MCF 10A (cell line): Measurements from ENCODE around the gene SF3B5. TPM values are rescaled to one million over a fixed set of nuclear protein-coding genes. Genes with fewer than 3 reads are reported as not detected.

Experiments used
- BruUV-seq: library from RNA; stranded (reverse); fragments of 400-500 nt; replicated peaks from 2 replicates; lab custom pipeline; 2021; lab: Mats Ljungman, UMichigan
- CTCF ChIA-PET: fragments of 300-600 bp; sonication (Branson Sonifier 250); formaldehyde crosslinking; extraction: SDS; loops from one replicate; lab custom pipeline; 2021; ENCODE audit warnings: antibody characterized with exemption, inconsistent platforms; lab: Yijun Ruan, JAX
- POLR2A ChIA-PET: fragments of 300-600, 350-650 bp; sonication (Branson Sonifier 250); formaldehyde crosslinking; extraction: SDS; loops from one replicate; lab custom pipeline; 2020; ENCODE audit warnings: antibody characterized with exemption, inconsistent platforms; lab: Yijun Ruan, JAX
- DNase-seq: peaks from one replicate; pipeline ENCODE4 v3.0.0-alpha.2; 2018; ENCODE audit not compliant: unreplicated experiment
- H3K27ac Mint-ChIP-seq: one replicate; pipeline ENCODE4 v1.8.0; 2022; ENCODE audit warnings: mild to moderate bottlenecking, low read depth, mixed read lengths; ENCODE audit not compliant: unreplicated experiment
- H3K27me3 Mint-ChIP-seq: one replicate; pipeline ENCODE4 v1.8.0; 2022; ENCODE audit warnings: mixed read lengths; ENCODE audit not compliant: insufficient read depth, unreplicated experiment
- H3K36me3 Mint-ChIP-seq: one replicate; pipeline ENCODE4 v1.8.0; 2022; ENCODE audit warnings: mild to moderate bottlenecking, moderate library complexity, mixed read lengths; ENCODE audit not compliant: insufficient read depth, unreplicated experiment
- H3K4me1 Mint-ChIP-seq: one replicate; pipeline ENCODE4 v1.8.0; 2022; ENCODE audit warnings: mixed read lengths; ENCODE audit not compliant: insufficient read depth, unreplicated experiment
- H3K4me3 Mint-ChIP-seq: one replicate; pipeline ENCODE4 v1.8.0; 2022; ENCODE audit warnings: mild to moderate bottlenecking, moderate library complexity, mixed read lengths; ENCODE audit not compliant: unreplicated experiment
- H3K9me3 Mint-ChIP-seq: one replicate; pipeline ENCODE4 v1.8.0; 2022; ENCODE audit warnings: mixed read lengths; ENCODE audit not compliant: unreplicated experiment
- CTCF ChIP-seq: fragments of 200-600 bp; IDR thresholded peaks from one replicate; pipeline ENCODE4 v1.8.0; 2022; ENCODE audit warnings: antibody characterized with exemption, mild to moderate bottlenecking; ENCODE audit not compliant: unreplicated experiment
- intact Hi-C: fragments of 100-400 bp; cut with micrococcal nuclease; formaldehyde crosslinking; loops from 2 replicates; pipeline ENCODE4 v1.14.1; 2022
- total RNA-seq: library from RNA; stranded (reverse); gene quantifications from 2 replicates; pipeline ENCODE4 v1.2.3, GENCODE V29; 2022

The SF3B5 gene
- total RNA-seq, 1 experiment from 2014 or later = 211 TPM

DNA sequence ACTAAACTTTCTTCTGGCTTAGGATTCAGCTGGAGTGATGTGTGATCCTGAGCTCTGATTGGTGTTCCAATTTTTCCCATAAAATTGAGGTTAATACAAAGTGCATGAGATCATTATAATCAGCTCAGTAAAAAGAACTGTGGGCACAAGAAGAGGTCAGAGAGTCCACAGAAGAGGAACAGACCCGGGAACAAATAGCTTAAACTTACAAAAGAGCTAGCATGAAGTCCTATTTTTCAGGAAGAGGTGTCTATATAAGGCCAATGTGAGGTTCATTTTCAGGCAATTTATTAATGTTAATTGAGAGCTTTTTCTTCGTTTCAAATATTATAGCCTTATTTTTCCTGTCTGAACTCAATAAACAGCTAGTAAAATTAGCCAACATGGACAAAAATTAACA, 28.0 kb upstream of the SF3B5 start:
- intact Hi-C loops = no loop called here
- BruUV-seq = no TSS peak
- Mint-ChIP-seq H3K4me1 (no peaks in the 10 kb centered on the region), H3K36me3 (no peaks in the 10 kb centered on the region), H3K4me3 (no peak overlapping the region), H3K27me3 (no peaks in the 10 kb centered on the region), H3K27ac (no peak overlapping the region), H3K9me3 (no peaks in the 10 kb centered on the region)
- POLR2A ChIA-PET = interaction anchor here (0.9 kb wide), 1 partner anchor 24 kb away, joined by 5 read pairs; no protein-coding TSS in a partner anchor
- no peak for TF ChIP-seq CTCF
- no peak for DNase-seq
- CTCF ChIA-PET = interaction anchor here (1.1 to 1.2 kb wide), 2 partner anchors 93 to 357 kb away, joined by 3 read pairs; no protein-coding TSS in a partner anchor

DNA sequence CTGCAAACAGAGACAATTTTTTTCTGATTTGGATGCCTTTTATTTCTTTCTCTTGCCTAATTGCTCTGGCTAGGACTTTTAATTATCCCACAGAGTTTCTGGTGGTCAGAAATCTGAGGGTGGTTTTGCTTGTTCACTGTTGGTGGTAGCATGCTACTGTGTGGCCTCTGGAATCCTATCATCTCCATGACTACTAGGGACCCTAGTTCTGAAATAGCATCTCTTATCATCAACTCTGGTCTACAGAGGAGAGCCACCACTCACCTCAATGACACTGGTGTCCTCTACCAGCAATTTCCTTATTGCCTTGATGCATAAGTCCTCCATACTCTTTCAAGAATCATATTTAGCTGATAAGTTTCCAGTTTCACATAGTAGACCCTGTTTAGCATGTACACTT, 27.5 kb upstream of the SF3B5 start:
- Mint-ChIP-seq H3K9me3 (no peaks in the 10 kb centered on the region), H3K27ac (no peak overlapping the region), H3K36me3 (no peaks in the 10 kb centered on the region), H3K4me1 (no peaks in the 10 kb centered on the region), H3K4me3 (no peak overlapping the region), H3K27me3 (no peaks in the 10 kb centered on the region)
- no peak for DNase-seq
- no TSS peak for BruUV-seq
- POLR2A ChIA-PET = interaction anchor here (0.7 kb wide), 1 partner anchor 370 kb away, joined by 5 read pairs; no protein-coding TSS in a partner anchor
- intact Hi-C loops = no loop called here
- CTCF ChIA-PET = interaction anchor here (1.1 to 1.2 kb wide), 2 partner anchors 94 to 357 kb away, joined by 3 read pairs; no protein-coding TSS in a partner anchor
- no peak for TF ChIP-seq CTCF

DNA sequence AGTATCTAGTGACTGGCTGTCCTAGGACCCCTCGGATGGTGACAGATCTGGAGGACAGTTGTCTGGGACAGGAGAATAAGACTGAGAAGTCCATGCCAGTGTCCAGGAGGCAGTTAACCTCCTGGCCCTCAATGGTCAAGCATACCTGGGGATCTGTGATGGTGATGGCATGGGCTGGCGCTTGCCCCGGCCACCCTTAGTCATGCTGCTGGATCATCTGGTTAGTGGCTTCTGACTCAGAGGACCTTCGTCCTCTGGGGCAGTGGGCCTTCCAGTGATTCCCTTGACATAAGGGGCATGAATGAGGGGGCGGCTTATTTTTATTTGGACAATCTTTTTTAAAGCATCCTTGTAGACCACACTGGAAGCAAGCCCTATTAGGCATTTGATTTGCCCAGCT, 24.0 kb upstream of the SF3B5 start:
- no peaks in the 10 kb centered on the region for H3K36me3 Mint-ChIP-seq
- TF ChIP-seq CTCF = no peak

DNA sequence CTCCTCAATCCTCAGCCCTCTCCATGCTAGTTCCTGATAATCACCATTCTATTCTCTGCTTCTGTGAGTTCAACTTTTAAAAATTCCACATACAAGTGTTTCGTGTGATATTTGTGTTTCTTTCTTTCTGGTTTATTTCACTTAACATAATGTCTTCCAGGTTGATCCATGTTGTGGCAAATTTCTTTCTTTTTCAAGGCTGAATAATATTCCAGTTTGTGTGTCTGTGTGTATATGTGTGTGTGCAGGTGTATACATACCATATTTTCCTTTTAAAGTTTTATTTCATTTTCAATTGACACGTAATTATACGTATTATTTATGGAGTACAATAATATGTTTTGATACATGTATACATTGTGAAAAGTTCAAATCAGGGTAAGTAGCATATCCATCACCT, 19.8 kb upstream of the SF3B5 start:
- no peak overlapping the region for H3K4me3 Mint-ChIP-seq
- H3K36me3 Mint-ChIP-seq = no peaks in the 10 kb centered on the region
- intact Hi-C loops = no loop called here
- no peaks in the 10 kb centered on the region for H3K9me3 Mint-ChIP-seq
- ChIA-PET POLR2A (interaction anchor here (0.6 to 1.1 kb wide), 3 partner anchors 10 to 1968 kb away, joined by 3 to 5 read pairs (median 3); no protein-coding TSS in a partner anchor), CTCF (interaction anchor here (0.6 to 0.9 kb wide), 3 partner anchors 9 to 106 kb away, joined by 3 to 4 read pairs (median 4); no protein-coding TSS in a partner anchor)
- no peak for TF ChIP-seq CTCF
- no TSS peak for BruUV-seq
- H3K27me3 Mint-ChIP-seq = no peaks in the 10 kb centered on the region
- DNase-seq = no peak
- no peak overlapping the region for H3K27ac Mint-ChIP-seq
- no peaks in the 10 kb centered on the region for H3K4me1 Mint-ChIP-seq

More for the DNA sequence above, 24.0 kb upstream of the SF3B5 start:
- H3K27ac Mint-ChIP-seq = no peak overlapping the region
- H3K27me3 Mint-ChIP-seq = no peaks in the 10 kb centered on the region
- intact Hi-C loops = no loop called here
- H3K4me3 Mint-ChIP-seq = no peak overlapping the region
- H3K4me1 Mint-ChIP-seq = no peaks in the 10 kb centered on the region
- no peaks in the 10 kb centered on the region for H3K9me3 Mint-ChIP-seq
- BruUV-seq = no TSS peak
- no peak for DNase-seq
- ChIA-PET CTCF (no interaction called here), POLR2A (no interaction called here)
